GM18517 (cell line): ENCODE data around the gene SPIN1.
A peak's percentile ranks its signal among the peaks of the same experiment; 100 is the strongest.
"Not testable (repeated sequence)": the region's sequence is repeated elsewhere in the genome, so short reads cannot be mapped to it uniquely, and the experiment has no call there.

Source experiments
- ATAC-seq: cut with Tn5 transposase; IDR thresholded peaks from one replicate; pipeline ENCODE4 v1.9.1; 2021; ENCODE audit warnings: mild to moderate bottlenecking, moderate library complexity; ENCODE audit not compliant: unreplicated experiment

The SPIN1 gene

DNA sequence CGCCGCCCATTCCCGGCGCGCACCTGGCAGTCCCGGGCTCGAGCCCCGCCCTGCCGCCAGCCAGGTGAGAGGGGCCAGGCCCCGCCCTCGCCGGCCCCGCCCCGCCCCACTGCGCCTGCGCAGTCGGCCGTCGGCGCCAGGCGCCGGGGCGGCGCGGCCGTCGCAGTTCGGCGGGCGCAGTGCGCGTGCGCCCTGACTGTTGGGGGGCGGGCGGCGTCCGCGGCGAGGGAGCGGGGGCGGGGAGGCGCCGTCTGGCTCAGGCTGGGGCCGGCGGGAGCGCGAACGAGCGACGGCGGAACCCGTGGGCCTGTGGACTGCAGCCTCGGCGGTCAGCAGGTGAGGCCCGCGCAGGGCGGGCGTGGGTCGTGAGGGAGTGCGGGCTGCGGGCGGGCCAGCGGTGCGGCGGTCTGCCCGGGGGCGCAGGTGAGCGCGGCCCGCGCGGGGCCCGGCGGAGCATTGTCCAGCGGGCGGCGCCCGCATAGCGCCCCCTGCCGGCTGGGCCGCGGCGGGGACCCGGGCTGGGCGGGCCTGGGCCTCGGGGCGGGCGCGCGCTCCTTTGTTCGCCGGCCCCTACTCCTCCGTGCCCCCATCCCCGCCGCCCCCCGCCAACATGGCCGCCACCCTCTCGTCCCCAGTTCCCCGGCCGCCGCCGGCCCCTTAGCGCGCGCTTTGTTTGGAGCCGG lies at the start of gene SPIN1:
Gene SPIN1 (plus strand): TSS at position 242 of the 683 bp plus-strand sequence. CDS start 38,096 bp downstream, outside the sequence.
- ATAC-seq = peak; percentile 82

DNA sequence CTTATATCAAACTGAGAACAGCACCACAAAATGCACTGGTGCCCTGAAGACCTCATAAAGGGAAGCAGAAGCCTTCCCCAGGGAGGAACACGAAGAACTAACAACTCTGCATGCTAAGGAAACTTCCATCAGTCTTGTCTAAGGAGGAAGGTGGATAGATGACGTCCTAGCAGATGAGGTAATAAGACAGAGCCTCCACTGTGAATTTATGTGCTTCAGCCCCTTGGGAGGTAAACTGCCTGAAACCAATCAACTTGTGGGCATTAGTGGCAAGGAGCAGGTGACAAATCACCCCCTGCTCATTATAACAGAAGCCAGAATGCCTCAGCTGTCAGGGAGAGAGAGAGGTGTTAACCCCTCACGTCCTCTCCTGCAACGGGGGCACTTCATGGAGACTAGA lies 48.9 kb upstream of the SPIN1 start:
- no peak for ATAC-seq

DNA sequence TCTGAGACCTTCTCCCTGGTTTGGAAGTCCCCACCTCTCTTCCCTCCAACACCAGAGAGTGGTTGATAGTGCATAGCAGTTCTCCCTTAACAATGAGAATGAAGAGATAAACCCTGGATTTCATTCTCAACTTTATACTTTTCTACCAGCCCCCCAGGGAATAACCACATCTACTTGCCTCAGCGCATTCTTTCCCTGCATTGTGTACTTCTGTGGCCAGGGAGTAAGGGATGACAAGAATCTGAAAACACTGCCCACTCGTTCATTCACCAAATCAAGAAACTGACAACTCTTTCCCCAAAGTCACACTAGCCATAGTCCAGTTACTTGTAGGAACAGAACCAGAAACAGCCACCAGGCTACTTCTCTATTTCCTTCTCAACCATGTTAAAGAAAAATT lies 46.0 kb upstream of the SPIN1 start:
- ATAC-seq = no peak

DNA sequence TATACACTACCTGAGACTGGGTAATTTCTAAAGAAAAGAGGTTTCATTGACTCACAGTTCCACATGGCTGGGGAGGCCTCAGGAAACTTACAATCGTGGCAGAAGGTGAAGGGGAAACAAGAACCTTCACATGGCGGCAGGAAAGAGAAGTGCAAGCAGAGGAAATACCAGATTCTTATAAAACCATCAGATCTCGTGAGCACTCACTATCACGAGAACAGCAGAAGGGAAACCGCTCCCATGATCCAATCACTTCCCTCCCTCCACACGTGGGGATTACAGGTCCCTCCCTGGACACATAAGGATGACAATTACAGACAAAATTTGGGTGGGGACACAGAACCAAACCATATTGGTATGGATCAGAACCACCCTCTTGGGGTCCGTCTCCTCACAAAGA lies 44.2 kb upstream of the SPIN1 start:
- ATAC-seq = no peak

DNA sequence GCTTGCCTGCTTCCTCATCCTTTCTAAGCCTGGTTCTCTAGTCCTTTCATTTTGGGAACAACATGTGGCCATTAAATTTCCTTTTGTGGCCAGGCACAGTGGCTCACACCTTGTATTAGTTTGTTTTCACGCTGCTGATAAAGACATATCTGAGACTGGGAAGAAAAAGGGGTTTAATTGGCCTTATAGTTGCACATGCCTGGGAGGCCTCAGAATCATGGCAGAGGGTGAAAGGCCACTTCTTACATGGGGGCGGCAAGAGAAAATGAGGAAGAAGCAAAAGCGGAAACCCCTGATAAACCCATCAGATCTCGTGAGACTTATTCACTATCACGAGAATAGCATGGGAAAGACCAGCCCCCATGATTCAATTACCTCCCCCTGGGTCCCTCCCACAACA lies 37.9 kb upstream of the SPIN1 start:
- not testable (repeated sequence) for ATAC-seq

DNA sequence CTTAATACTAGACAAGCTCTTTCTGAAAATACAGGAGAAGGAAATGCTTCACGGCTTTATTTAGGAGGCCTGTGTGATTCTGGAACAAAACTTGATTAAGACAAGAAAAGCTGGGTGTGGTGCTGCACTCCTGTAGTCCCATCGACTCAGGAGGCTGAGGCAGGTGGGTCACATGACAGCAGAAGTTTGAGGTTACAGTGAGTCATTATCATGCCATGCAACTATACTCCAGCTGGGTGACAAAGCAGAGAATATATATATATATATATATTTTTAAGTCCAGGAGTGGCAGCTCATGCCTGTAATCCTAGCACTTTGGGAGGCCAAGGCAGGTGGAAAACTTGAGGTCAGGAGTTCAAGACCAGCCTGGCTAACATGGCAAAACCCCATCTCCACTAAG lies 33.1 kb upstream of the SPIN1 start:
- ATAC-seq = no peak

DNA sequence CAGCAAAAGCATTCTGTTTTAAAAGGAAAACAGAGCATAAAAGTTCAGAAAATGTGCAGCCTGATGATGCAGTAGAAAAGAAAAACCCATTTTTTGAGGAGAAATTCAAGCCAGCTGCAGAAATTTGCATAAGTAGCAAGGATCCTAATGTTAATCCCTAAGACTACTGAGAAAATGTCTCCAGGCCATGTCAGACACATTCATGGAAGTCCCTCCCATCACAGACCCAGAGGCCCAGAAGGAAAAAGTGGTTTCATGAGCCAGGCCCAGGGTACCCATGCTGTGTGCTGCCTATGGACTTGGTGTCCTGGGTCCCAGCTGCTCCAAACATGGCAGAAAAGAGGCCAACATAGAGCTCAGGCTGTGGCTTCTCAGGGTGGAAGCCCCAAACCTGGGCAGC lies 31.0 kb upstream of the SPIN1 start:
- not testable (repeated sequence) for ATAC-seq

DNA sequence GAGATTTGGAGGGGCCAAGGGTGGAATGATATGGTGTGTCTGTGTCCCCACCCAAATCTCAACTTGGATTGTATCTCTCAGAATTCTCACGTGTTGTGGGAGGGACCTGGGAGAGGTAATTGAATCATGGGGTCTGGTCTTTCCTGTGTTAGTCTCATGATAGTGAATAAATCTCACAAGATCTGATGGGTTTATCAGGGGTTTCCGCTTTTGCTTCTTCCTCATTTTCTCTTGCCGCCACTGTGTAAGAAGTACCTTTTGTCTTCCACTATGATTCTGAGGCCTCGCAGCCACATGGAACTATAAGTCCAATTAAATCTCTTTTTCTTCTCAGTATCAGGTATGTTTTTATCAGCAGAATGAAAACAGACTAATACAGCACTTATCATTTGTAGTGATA lies 29.5 kb upstream of the SPIN1 start:
- ATAC-seq = no peak

DNA sequence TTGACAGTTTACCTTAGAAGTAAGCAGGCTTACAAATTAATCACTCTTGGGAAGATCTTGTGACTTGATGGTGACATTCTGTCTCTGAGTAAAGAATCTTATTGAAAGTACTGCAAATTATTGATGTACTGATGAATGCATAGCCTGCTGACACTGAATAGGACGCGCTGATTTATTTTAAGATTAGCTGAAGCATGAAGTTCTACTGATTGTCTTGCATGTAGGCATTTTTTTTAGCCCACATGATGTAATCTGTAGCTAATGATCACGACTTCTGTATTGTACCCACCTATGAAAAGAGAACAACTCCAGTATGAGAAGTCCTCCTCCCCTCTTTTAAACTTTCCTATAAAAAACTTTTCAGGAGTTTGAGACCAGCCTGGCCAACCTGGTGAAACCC lies 28.3 kb upstream of the SPIN1 start:
- ATAC-seq = no peak

DNA sequence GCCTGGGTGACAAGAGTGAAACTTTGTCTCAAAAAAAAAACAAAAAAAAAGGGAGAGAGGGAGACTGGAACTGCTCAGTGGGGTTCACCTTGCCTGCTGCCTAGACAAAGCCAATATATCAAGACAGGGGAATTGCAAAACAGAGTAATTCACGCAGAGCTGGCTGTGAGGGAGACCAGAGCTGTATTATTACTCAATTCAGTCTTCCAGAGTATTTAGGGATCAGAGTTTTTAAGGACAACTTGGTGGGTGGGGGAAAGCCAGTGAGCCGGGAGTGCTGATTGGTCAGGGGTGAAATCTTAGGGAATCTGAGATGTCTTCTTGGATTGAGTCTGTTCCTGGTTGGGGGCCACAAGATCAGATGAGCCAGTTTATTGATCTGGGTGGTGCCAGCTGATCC lies 25.6 kb upstream of the SPIN1 start:
- no peak for ATAC-seq

DNA sequence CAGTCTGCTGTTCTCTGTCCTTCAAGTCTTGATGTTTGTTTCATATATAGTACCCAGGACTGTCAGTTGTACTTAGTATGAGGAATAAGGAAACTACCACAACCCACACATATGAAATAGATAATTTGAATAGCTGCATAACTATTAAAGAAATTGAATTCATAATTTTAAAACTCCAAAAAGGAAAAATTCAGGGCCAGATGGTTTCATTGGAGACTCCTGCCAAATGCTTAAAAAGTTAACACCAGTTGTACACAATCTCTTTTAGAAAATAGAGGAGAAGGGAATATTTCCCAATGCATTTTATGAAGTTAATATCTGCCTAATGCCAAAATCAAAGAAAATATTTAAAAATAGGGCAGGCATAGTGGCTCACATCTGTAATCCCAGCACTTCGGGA lies 24.6 kb upstream of the SPIN1 start:
- ATAC-seq = no peak

DNA sequence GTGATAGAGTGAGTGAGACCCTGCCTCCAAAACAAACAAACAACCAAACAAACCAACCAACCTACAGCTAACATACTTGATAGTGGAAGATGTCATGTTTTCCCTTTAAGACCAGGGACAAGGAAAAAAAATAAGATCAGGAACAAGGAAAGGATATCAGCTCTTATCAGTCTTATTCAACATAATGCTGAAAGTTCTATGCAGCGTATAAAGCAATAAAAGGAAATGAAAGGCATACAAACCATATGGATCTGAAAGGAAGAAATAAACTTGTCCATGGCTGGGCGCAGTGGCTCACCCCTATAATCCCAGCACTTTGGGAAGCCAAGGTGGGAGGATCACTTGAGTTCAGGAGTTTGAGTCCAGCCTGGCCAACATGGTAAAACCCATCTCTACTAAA lies 23.5 kb upstream of the SPIN1 start:
- ATAC-seq = no peak

DNA sequence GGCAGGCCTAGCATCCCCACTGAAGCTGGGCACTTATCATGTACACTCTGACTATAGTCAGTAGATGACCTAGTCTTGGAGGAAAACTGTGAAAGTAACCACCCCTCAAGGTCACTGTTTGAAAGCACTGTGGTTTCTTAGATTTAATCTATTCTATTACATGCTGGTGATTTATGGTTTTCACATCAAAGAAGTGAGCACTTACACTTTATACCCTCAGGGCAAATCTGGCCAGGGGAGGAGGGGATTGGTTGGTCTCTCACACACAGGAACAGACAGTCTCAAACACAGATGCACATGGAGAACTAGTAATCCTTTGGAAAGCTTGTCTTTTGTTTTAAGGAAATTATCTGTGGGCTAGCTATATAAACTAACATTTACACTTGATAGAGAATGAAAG lies 17.9 kb upstream of the SPIN1 start:
- no peak for ATAC-seq

DNA sequence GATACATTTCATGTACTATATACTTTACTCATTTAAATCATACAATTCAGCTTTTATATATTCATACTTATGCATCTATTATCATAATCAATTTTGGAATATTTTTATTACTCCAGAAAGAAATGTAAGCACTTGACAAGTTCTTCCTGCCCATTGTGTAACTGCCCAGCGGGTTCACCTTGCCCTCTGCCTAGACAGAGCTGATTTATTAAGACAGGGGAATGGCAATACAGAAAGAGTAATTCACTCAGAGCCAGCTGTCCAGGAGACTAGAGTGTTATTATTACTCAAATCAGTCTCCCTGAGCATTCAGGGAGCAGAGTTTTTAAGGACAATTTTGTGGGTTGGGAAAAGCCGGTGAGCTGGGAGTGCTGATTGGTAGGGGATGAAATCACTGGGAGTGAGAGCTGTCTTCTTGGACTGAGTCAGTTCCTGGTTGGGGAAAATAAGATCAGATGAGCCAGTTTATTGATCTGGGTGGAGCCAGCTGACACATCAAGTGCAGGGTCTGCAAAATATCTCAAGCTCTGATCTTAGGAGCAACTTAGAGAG lies 16.1 kb upstream of the SPIN1 start:
- no peak for ATAC-seq

DNA sequence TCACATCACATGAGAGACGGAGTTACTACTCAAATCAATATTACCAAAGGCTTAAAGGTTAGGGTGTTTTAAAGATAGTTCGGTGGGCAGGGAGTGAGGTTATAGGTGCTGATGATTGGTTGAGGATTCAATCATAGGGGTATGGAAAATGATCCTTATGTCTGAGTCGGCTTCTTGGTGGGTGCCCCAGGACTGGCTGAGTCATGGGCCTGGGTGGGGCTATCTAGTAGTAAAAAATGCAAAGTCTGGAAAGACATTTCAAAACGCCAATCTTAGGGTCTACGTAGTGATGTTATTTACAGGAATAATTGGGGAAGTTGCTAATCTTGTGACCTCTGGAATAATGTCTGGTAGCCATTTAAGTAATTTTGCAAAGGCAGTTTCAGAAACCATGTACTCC lies 15.2 kb upstream of the SPIN1 start:
- ATAC-seq = no peak

DNA sequence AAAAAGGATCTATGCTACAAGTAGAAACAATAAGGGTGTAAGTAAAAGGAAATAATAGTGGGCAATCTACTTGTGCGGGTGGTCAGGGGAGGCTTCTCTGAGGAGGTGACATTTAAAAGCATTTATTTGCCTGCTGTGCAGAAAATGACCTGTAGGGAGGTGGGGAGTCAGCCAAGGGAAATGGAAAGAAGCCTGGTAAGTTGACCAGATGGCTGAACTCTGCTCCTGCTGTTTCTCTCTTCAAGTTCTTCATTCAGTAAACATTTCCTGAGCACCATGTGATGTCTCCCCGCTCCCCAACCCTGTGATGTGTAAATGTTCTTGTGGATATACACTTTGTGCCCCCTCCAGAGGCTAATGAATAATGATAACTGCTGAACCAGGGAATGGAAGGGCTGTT lies 9.9 kb upstream of the SPIN1 start:
- no peak for ATAC-seq

DNA sequence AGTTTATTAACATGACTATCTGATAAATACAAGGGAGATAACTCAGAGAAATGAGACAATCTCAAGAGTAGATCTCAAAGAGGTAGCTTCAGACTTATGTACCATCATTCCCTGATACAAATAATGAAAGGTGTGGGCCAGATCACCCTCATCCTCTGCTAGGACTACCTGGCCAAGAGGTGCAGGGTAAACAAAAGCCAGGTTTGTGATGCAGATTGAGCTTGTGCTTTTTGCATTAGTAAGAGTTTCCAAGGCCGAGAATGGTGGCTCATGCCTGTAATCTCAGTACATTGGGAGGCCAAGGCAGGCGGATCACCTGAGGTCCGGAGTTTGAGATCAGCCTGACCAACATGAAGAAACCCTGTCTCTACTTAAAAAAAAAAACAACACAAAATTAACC lies 8.9 kb upstream of the SPIN1 start:
- no peak for ATAC-seq

DNA sequence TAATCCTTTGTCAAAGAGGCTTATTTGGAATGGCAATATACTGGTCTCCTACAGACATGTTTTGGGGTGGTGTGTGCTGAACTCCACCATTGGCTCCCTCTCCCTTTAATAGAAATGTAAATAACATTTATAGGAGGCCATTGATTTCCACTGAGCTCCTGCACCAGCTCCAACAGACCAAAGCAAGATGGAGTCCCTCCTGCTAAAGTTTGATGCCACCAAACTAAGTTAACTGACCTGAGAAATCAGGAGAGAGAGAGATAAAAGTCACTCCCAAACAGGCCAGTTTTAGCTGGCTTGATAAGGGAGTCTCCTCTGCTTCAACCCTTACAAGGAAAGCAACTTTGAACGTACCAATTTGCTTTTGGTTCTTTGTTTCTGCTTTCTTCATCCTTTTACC lies 8.1 kb upstream of the SPIN1 start:
- no peak for ATAC-seq

DNA sequence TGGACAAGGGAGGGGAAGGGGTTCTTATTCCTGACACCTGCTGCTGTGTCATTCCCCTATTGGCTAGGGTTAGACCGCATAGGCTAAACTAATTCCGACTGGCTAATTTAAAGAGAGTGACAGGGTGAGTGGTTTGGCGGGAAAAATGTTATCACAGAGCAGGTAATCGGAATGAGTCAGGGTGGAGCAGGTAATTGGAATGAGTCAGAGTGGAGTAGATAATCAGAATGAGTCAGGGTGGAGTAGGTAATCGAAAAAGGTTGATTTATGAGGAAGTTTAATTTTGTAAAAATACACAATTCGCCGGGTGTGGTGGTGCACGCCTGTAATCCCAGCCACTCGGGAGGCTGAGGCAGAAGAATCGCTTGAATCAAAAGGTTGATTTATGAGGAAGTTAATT lies 6.9 kb upstream of the SPIN1 start:
- ATAC-seq = not testable (repeated sequence)

DNA sequence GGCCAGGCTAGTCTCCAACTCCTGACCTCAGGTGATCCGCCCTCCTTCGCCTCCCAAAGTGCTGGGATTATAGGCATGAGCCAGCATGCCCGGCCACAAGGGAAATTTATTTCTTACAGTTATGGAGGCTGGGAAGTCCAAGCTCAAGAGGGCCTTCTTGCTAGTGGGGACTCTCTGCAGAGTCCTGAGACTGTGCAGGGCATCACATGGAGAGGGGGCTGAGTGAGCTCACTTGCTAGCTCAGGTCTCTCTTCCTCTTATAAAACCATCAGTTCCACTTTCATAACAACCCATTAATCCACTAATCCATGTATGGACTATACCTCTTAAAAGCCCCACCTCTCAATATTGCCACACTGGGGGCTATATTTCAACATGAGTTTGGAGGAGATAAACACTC lies 5.1 kb upstream of the SPIN1 start:
- ATAC-seq = no peak

DNA sequence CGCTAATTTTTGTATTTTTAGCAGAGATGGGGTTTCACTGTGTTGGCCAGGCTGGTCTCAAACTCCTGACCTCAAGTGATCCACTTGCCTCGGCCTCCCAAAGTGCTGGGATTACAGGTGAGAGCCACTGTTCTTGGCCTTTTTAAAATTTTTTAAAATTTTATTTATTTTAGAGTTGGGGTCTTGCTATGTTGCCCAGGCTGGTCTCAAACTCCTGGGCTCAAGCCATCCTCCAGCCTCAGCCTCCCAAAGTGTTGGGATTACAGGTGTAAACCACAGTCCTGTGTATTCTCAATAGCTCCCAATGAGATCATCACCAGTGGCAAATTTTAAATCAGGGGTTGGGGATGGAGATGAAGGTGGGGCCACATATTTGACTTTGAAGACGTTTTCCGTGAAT lies 2.1 kb upstream of the SPIN1 start:
- not testable (repeated sequence) for ATAC-seq

DNA sequence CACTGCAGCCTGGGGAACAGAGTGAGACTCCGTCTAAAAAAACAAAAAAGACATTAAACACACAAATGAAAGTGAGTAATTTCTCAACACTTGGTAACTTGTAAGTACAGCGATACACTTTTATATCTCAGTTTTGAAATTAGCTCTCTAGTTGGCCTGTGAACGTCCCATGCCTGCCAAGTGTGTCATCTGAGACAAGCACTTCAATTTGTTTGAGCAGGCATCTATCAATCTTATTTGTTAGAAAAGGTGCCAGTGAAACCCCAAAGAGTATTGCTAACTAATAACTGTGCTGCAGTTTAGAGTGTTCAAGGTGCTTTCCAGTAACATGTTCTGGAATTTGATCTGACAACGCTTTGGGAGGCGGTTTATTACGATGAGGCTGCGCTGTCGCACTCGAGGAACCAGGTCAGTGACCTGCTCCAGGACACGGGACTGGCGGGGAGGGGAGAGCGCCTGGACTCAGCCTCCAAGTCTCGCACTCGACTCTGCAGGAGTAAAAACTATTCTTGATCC lies 1.1 kb upstream of the SPIN1 start:
- no peak for ATAC-seq
